CMK (cell line): ENCODE measurements around the gene BIRC6.
"Not testable (repeated sequence)": the region's sequence is repeated elsewhere in the genome, so short reads cannot be mapped to it uniquely, and the experiment has no call there.

Experiments used
- DNase-seq: peaks from one replicate; pipeline ENCODE4 v3.0.0-alpha.2; 2010; ENCODE audit warnings: low read depth

Gene BIRC6

DNA sequence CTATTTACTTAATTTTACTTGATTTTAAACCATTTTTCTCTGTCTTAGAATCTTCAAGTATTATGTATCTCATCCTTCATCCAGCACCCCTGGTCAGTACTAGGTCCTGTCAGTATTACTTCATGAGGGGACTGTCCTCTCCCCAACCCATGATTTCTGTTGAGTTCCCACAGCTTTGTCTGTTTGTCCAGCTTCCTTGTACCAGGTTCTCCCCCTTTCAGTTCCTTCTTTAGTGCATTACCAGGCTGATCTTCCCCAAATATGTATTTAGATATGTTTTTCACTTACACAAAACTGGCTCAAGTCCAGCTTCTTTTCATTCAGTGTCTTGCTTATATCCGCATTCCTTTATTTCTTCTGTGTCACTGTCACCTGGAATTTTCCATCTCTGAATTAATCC, 257.3 kb downstream of the BIRC6 start:
- no peak for DNase-seq

DNA sequence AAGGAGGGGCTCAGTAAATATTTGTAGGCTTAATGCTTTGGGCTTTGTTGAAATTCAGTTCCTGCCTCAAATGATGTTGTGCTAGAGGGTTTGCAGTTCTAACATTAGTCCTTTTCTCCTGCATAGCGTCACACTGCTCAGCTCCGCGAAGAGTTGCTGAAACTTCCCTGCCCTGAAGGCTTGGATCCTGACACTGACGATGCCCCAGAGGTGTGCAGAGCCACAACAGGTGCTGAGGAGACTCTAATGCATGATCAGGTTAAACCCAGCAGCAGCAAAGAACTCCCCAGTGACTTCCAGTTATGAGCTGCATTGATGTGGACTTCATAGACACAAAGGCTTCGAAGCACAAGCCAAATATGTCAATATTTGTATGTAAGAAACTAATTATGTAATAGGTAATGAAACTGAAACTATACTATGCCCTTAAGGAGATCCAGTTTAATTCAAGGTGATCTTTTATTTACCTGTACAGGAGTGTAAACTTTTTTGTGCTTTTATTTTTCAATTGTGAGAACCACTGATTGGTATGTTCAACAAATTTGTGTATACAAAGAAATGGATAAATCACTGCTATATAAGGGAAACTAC, 260.9 kb downstream of the BIRC6 start:
- no peak for DNase-seq

DNA sequence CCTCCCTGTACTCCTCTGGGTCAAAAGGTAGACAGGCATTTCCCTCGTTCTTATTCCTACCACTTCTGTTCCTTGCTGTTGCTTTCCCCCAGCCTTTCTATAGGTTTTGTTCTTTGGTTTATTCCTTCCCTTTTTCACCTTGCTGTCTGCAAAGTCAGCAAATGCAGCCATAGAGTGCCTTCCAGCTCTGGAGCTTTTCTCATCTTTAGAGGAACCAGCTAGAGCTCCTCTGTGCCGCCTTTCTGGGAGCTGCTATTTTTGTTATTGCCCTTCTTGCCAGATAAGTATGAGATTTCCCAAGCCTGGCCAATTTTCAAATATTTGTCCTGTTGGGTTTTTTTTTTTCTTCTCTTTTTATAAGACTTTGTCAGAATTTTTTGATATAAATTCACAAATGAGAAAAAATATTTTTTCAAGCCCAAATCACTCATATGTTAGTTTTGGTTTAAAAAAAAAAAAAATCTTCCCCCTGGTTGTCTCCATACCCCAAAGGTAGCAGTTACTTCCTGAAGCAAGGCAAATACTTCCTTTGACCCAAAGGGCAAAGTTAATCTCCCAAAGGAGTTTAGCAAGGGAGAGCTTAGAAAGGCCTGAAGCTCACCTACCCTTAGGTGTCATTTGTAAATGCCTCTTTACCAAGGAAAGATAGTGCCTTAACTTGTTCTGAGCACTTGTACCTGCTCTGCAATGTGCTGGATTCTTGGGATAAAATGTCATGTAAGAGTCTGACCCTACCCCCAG, 265.9 kb downstream of the BIRC6 start:
- no peak for DNase-seq

DNA sequence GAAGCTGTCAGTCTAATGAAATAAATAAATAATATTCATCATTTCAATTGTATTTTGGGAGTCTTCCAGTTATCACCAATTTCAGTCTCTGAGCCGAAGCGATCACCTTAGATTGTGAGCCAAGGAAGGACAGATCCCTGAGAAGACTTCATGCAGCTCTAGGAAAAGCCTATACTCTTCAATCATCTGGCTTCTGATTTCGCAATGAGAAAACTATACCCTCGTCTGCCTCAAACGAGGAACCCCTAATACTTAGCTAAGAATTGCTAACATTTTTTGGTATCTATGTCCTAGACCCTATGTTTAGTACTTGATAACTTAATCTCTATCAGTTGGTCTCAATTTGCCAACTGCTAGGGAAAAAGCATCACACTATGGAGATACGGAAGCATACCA, 266.5 kb downstream of the BIRC6 start:
- DNase-seq: no peak

- DNase-seq: no peak
These were observed 268.0 kb downstream of the BIRC6 start for GRCh38 chr2:32624812-32625211.

DNA sequence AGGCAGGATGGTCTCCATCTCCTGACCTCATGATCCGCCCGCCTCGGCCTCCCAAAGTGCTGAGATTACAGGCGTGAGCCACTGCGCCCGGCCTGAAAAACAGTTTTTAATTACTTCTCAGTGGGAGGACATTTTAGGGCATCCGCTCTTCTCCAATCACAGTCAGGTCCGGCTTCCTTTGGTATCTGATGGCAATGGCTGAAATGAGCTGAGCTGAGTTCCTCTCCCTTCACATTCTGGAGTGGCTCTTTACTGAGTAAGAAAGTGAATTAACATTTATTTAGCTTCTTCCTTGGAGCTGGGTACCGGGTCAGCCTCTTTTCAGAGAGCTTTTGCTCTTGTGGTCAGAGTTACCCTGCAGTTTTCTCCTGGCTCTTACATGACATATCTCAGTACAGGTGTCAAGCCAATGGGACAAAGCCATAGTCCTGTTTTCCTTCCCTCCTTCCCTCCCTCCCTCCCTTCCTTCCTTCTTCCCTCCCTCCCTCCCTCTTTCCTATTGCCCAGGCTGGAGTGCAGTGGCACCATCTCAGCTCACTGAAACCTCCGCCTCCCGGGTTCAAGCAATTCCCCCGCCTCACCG, 269.9 kb downstream of the BIRC6 start:
- DNase-seq: no peak

DNA sequence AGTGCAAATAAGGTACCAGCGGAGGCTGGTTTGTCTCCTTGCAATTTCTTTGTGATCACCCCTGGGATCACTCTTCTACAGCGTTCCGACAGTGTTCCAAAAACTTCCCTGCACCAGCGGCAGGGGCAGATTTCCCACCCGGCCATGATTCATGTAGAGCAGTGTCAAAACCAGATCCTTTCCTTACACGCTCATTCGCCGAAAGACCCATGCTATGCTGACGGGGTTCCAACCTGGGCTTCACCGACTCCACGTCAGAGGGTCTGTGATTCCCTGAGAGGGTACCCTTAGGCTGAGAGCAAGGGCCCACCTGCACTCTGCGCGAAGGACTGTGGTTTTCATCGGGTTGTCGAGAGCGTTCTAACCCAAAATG, 270.6 kb downstream of the BIRC6 start:
- no peak for DNase-seq

DNA sequence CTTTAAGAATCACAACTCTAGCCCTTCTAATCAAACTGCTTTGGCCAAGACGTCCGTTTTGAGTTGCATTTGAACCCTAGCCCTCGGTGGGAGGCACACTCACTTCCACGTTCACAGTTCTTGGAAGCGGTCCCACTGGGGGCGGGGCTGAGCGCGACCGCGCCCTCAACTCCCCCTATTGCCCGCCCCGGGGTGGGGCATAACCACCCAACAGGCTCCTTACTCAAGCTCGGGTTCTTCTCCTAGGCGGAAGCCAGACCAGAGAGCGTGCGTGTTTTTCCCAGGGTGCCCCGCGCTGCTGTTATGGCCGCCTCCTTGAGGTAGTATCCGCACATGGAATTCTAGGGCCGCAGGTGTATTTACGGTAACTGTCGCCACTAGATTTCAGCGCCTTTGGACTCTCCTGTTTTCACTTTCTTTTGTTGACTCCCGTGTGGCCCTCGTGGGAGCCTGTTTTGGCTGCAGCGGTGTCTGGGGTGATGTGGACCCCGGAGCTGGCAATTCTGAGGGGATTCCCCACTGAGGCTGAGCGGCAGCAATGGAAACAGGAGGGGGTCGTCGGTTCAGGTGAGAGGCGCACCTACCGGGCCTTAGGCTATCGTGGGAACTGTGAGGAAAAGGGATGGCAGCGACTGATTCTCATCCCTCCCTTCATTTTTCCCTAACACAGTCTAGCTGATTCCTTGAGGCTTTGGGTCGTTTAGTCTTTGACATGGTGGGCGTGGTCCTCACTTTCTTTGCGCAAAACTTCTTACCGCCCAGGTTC, 271.2 kb downstream of the BIRC6 start, which contains the start of gene TTC27:
Gene TTC27 (plus strand): TSS at position 237 of the 766 bp plus-strand sequence. CDS start 243 bp downstream, at position 480.
- DNase-seq: peak; percentile 94

- DNase-seq: no peak
These were observed 275.3 kb downstream of the BIRC6 start for GRCh38 chr2:32632089-32632488.

DNA sequence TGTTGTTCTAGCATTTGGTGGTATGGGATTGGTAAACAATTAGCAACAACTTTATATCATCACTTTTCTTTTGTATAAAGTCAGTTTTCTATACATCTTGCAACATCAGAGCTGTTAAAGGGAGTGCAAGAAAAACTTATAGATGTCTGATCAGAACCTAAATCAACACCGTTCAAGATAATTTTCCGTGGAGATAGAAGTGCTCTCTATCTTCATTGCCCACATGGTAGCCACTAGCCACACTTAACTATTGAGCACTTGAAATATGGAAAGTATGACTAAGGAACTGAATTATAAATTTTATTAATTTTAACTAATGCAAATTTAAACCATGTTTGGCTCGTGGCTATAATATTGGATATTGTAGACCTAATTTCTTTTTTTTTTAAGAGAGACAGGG, 276.2 kb downstream of the BIRC6 start:
- no peak for DNase-seq

- not testable (repeated sequence) for DNase-seq
These were observed 281.7 kb downstream of the BIRC6 start for GRCh38 chr2:32638548-32638947.

GRCh38 chr2:32641180-32641579, 284.4 kb downstream of the BIRC6 start:
- no peak for DNase-seq

DNA sequence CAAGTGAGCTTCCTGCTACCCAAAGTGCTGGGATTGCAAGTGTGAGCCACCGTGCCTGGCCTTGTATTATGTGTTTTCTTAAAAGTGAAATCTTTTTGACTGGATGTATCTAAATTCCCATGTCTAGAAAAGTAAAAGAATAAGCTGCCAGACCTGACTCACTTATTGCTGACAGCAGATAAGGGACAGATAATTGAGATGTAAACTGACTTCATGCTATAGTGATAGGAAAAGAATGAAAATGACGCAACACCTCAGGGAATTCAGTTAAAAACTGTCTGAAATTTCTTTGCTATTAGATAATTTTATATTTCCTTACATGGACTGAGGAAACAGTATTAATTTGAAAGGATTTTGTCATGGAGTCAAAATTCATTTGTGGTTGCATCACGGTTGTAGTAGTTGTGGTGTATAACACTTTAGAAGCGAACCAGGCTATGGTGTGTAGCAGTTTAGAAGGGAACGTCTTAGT, 290.4 kb downstream of the BIRC6 start:
- DNase-seq: no peak

- DNase-seq: no peak
These were observed 295.9 kb downstream of the BIRC6 start for GRCh38 chr2:32652555-32653209.

- no peak for DNase-seq
These were observed 299.2 kb downstream of the BIRC6 start for GRCh38 chr2:32656069-32656468.

DNA sequence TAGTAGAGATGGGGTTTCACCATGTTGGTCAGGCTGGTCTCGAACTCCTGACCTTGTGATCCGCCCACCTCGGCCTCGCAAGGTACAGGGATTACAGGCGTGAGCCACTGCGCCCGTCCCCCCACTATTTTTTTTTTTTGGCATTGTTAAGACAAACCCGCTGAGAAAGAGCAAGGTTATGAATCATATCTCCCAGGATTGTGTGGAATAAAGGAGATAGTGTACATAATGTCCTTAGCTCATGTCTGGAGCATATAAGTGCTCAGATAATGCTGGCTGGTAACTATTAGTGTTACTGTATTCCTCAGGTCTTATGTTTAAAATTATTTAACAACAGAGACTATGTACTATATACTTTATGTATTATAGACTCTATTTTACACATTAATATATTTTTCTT, 307.0 kb downstream of the BIRC6 start:
- DNase-seq: no peak

DNA sequence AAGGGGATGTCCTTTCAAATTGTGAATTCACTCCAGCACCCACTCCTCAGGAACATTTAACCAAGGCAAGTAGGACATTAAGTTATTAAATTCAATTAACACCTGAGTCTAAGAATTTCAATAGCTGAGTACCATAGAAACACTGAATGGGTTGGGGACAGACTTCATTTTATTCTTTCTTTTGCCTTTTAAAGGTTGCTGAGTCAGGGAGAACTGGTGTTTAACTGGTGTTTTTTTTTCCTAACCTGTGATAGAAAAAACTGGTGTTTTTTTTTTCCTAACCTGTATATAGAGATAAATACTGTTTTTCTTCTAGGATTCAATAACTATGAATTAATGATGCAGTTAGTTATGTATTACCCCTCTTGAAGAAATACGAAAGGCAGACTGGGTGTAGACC, 309.9 kb downstream of the BIRC6 start:
- DNase-seq: no peak

DNA sequence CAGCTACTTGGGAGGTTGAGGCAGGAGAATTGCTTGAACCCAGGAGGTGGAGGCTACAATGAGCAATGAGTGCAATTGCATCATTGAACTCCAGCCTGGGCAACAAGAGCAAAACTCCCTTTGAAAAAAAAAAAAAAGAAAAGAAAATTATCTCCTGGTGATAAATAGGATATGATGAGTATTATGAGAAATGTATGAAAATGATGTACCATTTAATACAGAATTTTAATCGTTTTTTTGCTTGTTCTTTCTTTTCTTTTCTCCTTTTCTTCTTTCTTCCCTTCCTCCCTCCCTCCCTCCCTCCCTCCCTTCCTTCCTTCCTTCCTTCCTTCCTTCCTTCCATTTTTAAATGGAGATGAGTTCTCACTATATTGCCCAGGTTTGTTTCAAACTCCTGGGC, 311.4 kb downstream of the BIRC6 start:
- no peak for DNase-seq
